K562 (cell line): Measurements from ENCODE around the gene DCDC2. TPM values are rescaled to one million over a fixed set of nuclear protein-coding genes. Genes with fewer than 3 reads are reported as not detected.

Source experiments
- BACH1 ChIP-seq: fragments of 200-800 bp; sonication (Bioruptor generic); IDR thresholded peaks from 2 replicates; pipeline ENCODE4 v1.6.1; 2016; ENCODE audit warnings: missing genetic modification characterization, missing compliant biosample characterization
- CBX3 ChIP-seq, 2 experiments: IDR thresholded peaks; 1 replicate in 1 of 2; 2 replicates in 1 of 2; pipeline ENCODE4 v1.6.1; 2012; ENCODE audit warnings: inconsistent platforms in 2 of 2, low read length in 2 of 2, borderline replicate concordance in 1 of 2, control low read depth in 1 of 2
- CCNT2 ChIP-seq: IDR thresholded peaks from 2 replicates; pipeline ENCODE4 v1.6.1; 2011; ENCODE audit warnings: borderline replicate concordance, low read depth, mild to moderate bottlenecking, moderate library complexity, mixed read lengths, low read length; ENCODE audit not compliant: insufficient read length; ENCODE audit errors: extremely low read depth
- GABPB1 ChIP-seq: sonication (generic); formaldehyde crosslinking; IDR thresholded peaks from 2 replicates; pipeline ENCODE4 v1.8.0; 2022; ENCODE audit warnings: mild to moderate bottlenecking, missing genetic modification reagents
- HNRNPLL ChIP-seq: fragments of 200-400 bp; formaldehyde crosslinking; IDR thresholded peaks from 2 replicates; pipeline ENCODE4 v1.6.1; 2017; ENCODE audit warnings: low read length, low read depth, mild to moderate bottlenecking; ENCODE audit not compliant: poor library complexity, severe bottlenecking
- MBD2 ChIP-seq: sonication (generic); IDR thresholded peaks from 2 replicates; pipeline ENCODE4 v1.6.1; 2016; ENCODE audit warnings: low read depth, borderline replicate concordance
- MTA1 ChIP-seq: fragments of 450-650 bp; IDR thresholded peaks from 2 replicates; pipeline ENCODE4 v1.6.1; 2017; ENCODE audit warnings: borderline replicate concordance
- POLR2A ChIP-seq: fragments of 450-650 bp; conservative IDR thresholded peaks from 2 replicates; pipeline ENCODE4 v1.6.1; 2016
- RB1 ChIP-seq: fragments of 450-650 bp; IDR thresholded peaks from 2 replicates; pipeline ENCODE4 v1.6.1; 2017; ENCODE audit warnings: low read depth, mild to moderate bottlenecking
- REST ChIP-seq, 2 experiments: fragments of 450-650 bp; formaldehyde crosslinking in 1 of 2; IDR thresholded peaks; 2 replicates each; pipeline versions ENCODE4 v1.4.0 to v1.6.1; 2014 to 2020; ENCODE audit warnings: mild to moderate bottlenecking in 2 of 2, borderline replicate concordance in 1 of 2, low read depth in 1 of 2
- RNF219 ChIP-seq: fragments of 250-450 bp; sonication (Bioruptor Pico); IDR thresholded peaks from 2 replicates; pipeline ENCODE4 v1.5.0; 2022; ENCODE audit warnings: mild to moderate bottlenecking
- SIRT6 ChIP-seq: IDR thresholded peaks from one replicate; pipeline ENCODE4 v1.6.1; 2012; ENCODE audit warnings: low read depth, mild to moderate bottlenecking, control low read depth, inconsistent platforms, low read length, moderate library complexity
- SRSF7 ChIP-seq: fragments of 200-400 bp; formaldehyde crosslinking; optimal IDR thresholded peaks from 2 replicates; pipeline ENCODE3; 2017; ENCODE audit warnings: mild to moderate bottlenecking, low read depth, low read length
- TAF1 ChIP-seq: IDR thresholded peaks from 2 replicates; pipeline ENCODE4 v1.6.1; 2011; ENCODE audit warnings: mild to moderate bottlenecking, low read length, moderate library complexity; ENCODE audit not compliant: insufficient read depth, control insufficient read depth, severe bottlenecking; ENCODE audit errors: extremely low read depth
- TAF7 ChIP-seq: fragments of 450-650 bp; IDR thresholded peaks from 2 replicates; pipeline ENCODE4 v1.6.1; 2016; ENCODE audit warnings: missing genetic modification characterization, missing compliant biosample characterization
- XRCC5 ChIP-seq: fragments of 200-400 bp; formaldehyde crosslinking; IDR thresholded peaks from 2 replicates; pipeline ENCODE4 v1.6.1; 2017; ENCODE audit warnings: low read depth, mild to moderate bottlenecking, low read length
- ZNF41 ChIP-seq: fragments of 250-450 bp; sonication (Bioruptor Pico); conservative IDR thresholded peaks from 2 replicates; pipeline ENCODE4 v1.4.0; 2020; ENCODE audit warnings: mild to moderate bottlenecking
- polyA plus RNA-seq, 8 experiments: library from polyadenylated mRNA; depleted of rRNA in 4 of 8; stranded (reverse) in 5 of 8; unstranded in 3 of 8; fragments of >200 nt; fragmentation: Nextera tagmentation in 2 of 8; fragmentation: Illumina TruSeq in 1 of 8; extraction: Ambion mirVana in 2 of 8; extraction: Trizol in 1 of 8; gene quantifications; 2 replicates each; pipeline versions ENCODE4 v1.2.1 to v1.2.3, GENCODE V29; 2011 to 2014; ENCODE audit warnings: inconsistent platforms in 1 of 8, missing spikeins in 1 of 8
- total RNA-seq, 7 experiments: library from RNA; depleted of rRNA in 6 of 7; stranded (reverse); fragments of >200 nt in 6 of 7; fragmentation: Illumina TruSeq in 2 of 7; extraction: Trizol in 2 of 7; gene quantifications; 2 replicates each; pipeline versions ENCODE4 v1.2.1 to v1.2.3, GENCODE V29; 2011 to 2021; ENCODE audit warnings: low replicate concordance in 1 of 7

Gene DCDC2
- total and polyA plus RNA-seq, 9 of the 15 experiments (the other 6 are each of a cell fraction or from before 2014, with no cell fraction given) = 0.04 TPM; not detected in 8

- no peak for TF ChIP-seq REST (IDR thresholded peaks at IDR 0.05; ENCODE audit: borderline replicate concordance)
- TF ChIP-seq REST (CRISPR knock-in tag; IDR thresholded peaks at IDR 0.05; ENCODE audit: low read depth) = peak; percentile 75; the same call in 1 of the 2 replicates
- peak; percentile 33; the same call in 1 of the 2 replicates for TF ChIP-seq TAF7
- TF ChIP-seq SIRT6 = no peak
- no peak for TF ChIP-seq ZNF41 (CRISPR knock-in tag)
- peak; percentile 52 for TF ChIP-seq RB1
- TF ChIP-seq HNRNPLL = peak; percentile 61
- no peak for TF ChIP-seq SRSF7
- peak; percentile 95 for TF ChIP-seq POLR2A
- TF ChIP-seq CBX3 (IDR thresholded peaks at IDR 0.05; ENCODE audit: borderline replicate concordance in 1 of 2, low read length in 2 of 2) = peak in 1 of 2 experiments; percentile 58; a peak in 1 of 3 replicates
- TF ChIP-seq RNF219 (CRISPR knock-in tag) = no peak
- 0 out of 2 replicates have a peak, but pooled peaks have one; percentile 6 for TF ChIP-seq XRCC5
- TF ChIP-seq MBD2 = peak; percentile 78; the same call in 1 of the 2 replicates
- TF ChIP-seq CCNT2 = peak; percentile 35
- peak; percentile 89 for TF ChIP-seq TAF1
- TF ChIP-seq MTA1 = no peak
- TF ChIP-seq BACH1 (tag) = no peak
- peak; percentile 71 for TF ChIP-seq GABPB1 (CRISPR knock-in tag)
These were observed 45.0 kb upstream of the DCDC2 start, which contains the start of gene MRS2 (continued) for GRCh38 chr6:24402697-24403500.
